ENCODE measurements around the gene IL17B.

Gene IL17B

DNA sequence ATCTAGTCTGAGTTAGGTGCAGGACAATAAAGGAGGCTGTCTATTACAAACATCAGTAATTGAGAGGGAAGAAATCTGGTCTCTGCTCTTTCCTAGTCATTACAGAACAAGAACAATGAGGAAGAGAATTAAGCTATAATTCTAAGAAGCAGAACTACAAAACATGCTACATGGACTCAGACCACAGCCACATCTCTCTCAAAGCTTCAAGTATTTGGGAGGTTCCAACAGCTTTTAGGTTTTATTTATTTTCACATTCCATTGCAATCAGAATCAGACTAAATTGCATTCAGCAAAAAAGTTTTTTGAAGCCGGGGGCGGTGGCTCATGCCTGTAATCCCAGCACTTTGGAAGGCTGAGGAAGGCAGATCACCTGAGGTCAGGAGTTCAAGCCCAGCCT, 34.9 kb downstream of the IL17B start:
- Histone ChIP-seq H3K27ac (ENCODE audit: low read depth, low read length) (peak overlapping the region; percentile 87; the same call in 1 of the 2 replicates), H3K4me2 (ENCODE audit: low read length) (peak overlapping the region; percentile 83), H4K20me1 (ENCODE audit: control insufficient read depth, insufficient read depth, low read depth, low read length) (peaks cover 4% of the 10 kb centered on the region; the same call in 1 of the 2 replicates), H3K4me1 (ENCODE audit: control insufficient read depth, low read length) (peaks cover 41% of the 10 kb centered on the region), H3K27me3 (ENCODE audit: control insufficient read depth, low read length) (no peaks in the 10 kb centered on the region), H3K9me3 (ENCODE audit: control insufficient read depth, insufficient read depth, low read length) (no peaks in the 10 kb centered on the region), H3K4me3 (ENCODE audit: low read length) (peak overlapping the region; percentile 89), H3K36me3 (ENCODE audit: control insufficient read depth, low read length) (peaks cover 32% of the 10 kb centered on the region), H3F3A (ENCODE audit: control insufficient read depth, insufficient read depth) (peaks cover 11% of the 10 kb centered on the region; the same call in 1 of the 2 replicates), H3K9me2 (replicated peaks; ENCODE audit: control insufficient read depth, low read length) (no peaks in the 10 kb centered on the region), H3K79me2 (ENCODE audit: control insufficient read depth, low read length) (peaks cover 46% of the 10 kb centered on the region)
- TF ChIP-seq, protein P1, sequence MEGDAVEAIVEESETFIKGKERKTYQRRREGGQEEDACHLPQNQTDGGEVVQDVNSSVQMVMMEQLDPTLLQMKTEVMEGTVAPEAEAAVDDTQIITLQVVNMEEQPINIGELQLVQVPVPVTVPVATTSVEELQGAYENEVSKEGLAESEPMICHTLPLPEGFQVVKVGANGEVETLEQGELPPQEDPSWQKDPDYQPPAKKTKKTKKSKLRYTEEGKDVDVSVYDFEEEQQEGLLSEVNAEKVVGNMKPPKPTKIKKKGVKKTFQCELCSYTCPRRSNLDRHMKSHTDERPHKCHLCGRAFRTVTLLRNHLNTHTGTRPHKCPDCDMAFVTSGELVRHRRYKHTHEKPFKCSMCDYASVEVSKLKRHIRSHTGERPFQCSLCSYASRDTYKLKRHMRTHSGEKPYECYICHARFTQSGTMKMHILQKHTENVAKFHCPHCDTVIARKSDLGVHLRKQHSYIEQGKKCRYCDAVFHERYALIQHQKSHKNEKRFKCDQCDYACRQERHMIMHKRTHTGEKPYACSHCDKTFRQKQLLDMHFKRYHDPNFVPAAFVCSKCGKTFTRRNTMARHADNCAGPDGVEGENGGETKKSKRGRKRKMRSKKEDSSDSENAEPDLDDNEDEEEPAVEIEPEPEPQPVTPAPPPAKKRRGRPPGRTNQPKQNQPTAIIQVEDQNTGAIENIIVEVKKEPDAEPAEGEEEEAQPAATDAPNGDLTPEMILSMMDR (IDR thresholded peaks at IDR 0.05; ENCODE audit: low read depth, low read length, poor library complexity, severe bottlenecking) = no peak
- TF ChIP-seq EZH2phosphoT487 (IDR thresholded peaks at IDR 0.05; ENCODE audit: borderline replicate concordance, low read length) = no peak

DNA sequence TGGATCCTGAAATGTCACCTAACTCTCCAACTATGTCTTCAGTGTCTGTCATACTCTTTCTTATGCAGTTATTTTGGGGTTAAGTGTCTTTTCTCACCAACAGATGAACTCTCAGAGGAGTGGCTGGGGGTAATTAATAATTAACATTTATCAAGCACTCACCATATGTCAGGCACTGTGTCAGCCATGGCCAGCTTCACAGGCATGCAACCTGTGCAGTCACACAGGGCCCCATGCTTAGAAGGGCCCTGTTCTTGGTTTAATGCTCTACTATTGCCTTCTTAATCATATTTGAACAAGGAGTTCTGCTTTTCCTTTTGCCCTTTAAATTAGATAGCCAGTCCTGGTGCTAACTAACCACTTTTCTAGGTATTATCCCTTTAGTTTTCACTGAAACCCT, 37.2 kb downstream of the IL17B start:
- peaks cover under 1% of the 10 kb centered on the region; the same call in 1 of the 2 replicates for H4K20me1 ChIP-seq (ENCODE audit: control insufficient read depth, insufficient read depth, low read depth, low read length)
- no peak overlapping the region for H3K4me2 ChIP-seq (ENCODE audit: low read length)
- H3K36me3 ChIP-seq (ENCODE audit: control insufficient read depth, low read length) = peaks cover 10% of the 10 kb centered on the region
- peaks cover 23% of the 10 kb centered on the region for H3K4me1 ChIP-seq (ENCODE audit: control insufficient read depth, low read length)
- H3K79me2 ChIP-seq (ENCODE audit: control insufficient read depth, low read length) = peaks cover 25% of the 10 kb centered on the region
- no peaks in the 10 kb centered on the region for H3K9me3 ChIP-seq (ENCODE audit: control insufficient read depth, insufficient read depth, low read length)
- no peak overlapping the region for H3K4me3 ChIP-seq (ENCODE audit: low read length)
- no peaks in the 10 kb centered on the region for H3K9me2 ChIP-seq (replicated peaks; ENCODE audit: control insufficient read depth, low read length)
- no peak for TF ChIP-seq EZH2phosphoT487 (IDR thresholded peaks at IDR 0.05; ENCODE audit: borderline replicate concordance, low read length)
- TF ChIP-seq, protein P1 (IDR thresholded peaks at IDR 0.05; ENCODE audit: low read depth, low read length, poor library complexity, severe bottlenecking) = no peak
- H3K27me3 ChIP-seq (ENCODE audit: control insufficient read depth, low read length) = no peaks in the 10 kb centered on the region
- peaks cover 11% of the 10 kb centered on the region; the same call in 1 of the 2 replicates for H3F3A ChIP-seq (ENCODE audit: control insufficient read depth, insufficient read depth)
- H3K27ac ChIP-seq (ENCODE audit: low read depth, low read length) = no peak overlapping the region

DNA sequence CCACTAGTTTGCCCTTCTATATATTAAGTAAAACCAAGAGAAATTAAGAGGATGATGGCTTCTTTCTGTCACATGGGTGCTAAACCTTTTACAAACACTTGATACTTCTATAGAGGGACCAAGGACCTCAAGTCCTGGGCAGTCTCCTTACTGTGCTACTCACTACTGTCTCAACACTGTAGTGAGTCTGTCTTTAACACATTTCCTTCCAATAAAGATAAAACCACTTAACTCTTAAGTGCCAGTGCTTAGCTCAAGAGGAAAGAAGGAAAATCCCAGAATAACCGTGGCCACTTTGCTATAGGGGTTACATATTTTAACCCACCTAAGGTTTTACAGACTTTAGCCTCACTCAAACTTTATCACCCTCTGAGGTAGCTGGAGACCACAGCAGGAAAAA, 38.2 kb downstream of the IL17B start:
- peaks cover 5% of the 10 kb centered on the region for H3K36me3 ChIP-seq (ENCODE audit: control insufficient read depth, low read length)
- TF ChIP-seq, protein P1 (IDR thresholded peaks at IDR 0.05; ENCODE audit: low read depth, low read length, poor library complexity, severe bottlenecking) = no peak
- no peak for TF ChIP-seq EZH2phosphoT487 (IDR thresholded peaks at IDR 0.05; ENCODE audit: borderline replicate concordance, low read length)
- no peaks in the 10 kb centered on the region for H3K27me3 ChIP-seq (ENCODE audit: control insufficient read depth, low read length)
- peaks cover 15% of the 10 kb centered on the region for H3K79me2 ChIP-seq (ENCODE audit: control insufficient read depth, low read length)
- H4K20me1 ChIP-seq (ENCODE audit: control insufficient read depth, insufficient read depth, low read depth, low read length) = no peaks in the 10 kb centered on the region
- peaks cover 21% of the 10 kb centered on the region for H3K4me1 ChIP-seq (ENCODE audit: control insufficient read depth, low read length)
- no peak overlapping the region for H3K4me2 ChIP-seq (ENCODE audit: low read length)
- H3K4me3 ChIP-seq (ENCODE audit: low read length) = no peak overlapping the region
- no peaks in the 10 kb centered on the region for H3K9me2 ChIP-seq (replicated peaks; ENCODE audit: control insufficient read depth, low read length)
- no peaks in the 10 kb centered on the region for H3K9me3 ChIP-seq (ENCODE audit: control insufficient read depth, insufficient read depth, low read length)
- H3F3A ChIP-seq (ENCODE audit: control insufficient read depth, insufficient read depth) = peaks cover 11% of the 10 kb centered on the region; the same call in 1 of the 2 replicates
- H3K27ac ChIP-seq (ENCODE audit: low read depth, low read length) = no peak overlapping the region

All from DOHH2 (cell line).